GM19193 (cell line): ENCODE results near the gene NT5DC2.

Experiments
- POLR2A ChIP-seq: IDR thresholded peaks from 4 replicates; pipeline ENCODE4 v1.6.1; 2011; ENCODE audit not compliant: insufficient read depth, insufficient read length; ENCODE audit errors: extremely low read depth

NT5DC2 gene

GRCh38 chr3:52531860-52532516 lies 1.7 kb downstream of the NT5DC2 start:
- no peak for TF ChIP-seq POLR2A

- TF ChIP-seq POLR2A: no peak
These were observed 2.5 kb downstream of the NT5DC2 start for GRCh38 chr3:52530918-52531826.

GRCh38 chr3:52529376-52530333 lies 4.0 kb downstream of the NT5DC2 start:
- no peak for TF ChIP-seq POLR2A

GRCh38 chr3:52528586-52529375 lies 4.9 kb downstream of the NT5DC2 start:
- no peak for TF ChIP-seq POLR2A

GRCh38 chr3:52527732-52528585 lies 5.7 kb downstream of the NT5DC2 start:
- no peak for TF ChIP-seq POLR2A

GRCh38 chr3:52527039-52527731 lies 6.5 kb downstream of the NT5DC2 start:
- no peak for TF ChIP-seq POLR2A

DNA sequence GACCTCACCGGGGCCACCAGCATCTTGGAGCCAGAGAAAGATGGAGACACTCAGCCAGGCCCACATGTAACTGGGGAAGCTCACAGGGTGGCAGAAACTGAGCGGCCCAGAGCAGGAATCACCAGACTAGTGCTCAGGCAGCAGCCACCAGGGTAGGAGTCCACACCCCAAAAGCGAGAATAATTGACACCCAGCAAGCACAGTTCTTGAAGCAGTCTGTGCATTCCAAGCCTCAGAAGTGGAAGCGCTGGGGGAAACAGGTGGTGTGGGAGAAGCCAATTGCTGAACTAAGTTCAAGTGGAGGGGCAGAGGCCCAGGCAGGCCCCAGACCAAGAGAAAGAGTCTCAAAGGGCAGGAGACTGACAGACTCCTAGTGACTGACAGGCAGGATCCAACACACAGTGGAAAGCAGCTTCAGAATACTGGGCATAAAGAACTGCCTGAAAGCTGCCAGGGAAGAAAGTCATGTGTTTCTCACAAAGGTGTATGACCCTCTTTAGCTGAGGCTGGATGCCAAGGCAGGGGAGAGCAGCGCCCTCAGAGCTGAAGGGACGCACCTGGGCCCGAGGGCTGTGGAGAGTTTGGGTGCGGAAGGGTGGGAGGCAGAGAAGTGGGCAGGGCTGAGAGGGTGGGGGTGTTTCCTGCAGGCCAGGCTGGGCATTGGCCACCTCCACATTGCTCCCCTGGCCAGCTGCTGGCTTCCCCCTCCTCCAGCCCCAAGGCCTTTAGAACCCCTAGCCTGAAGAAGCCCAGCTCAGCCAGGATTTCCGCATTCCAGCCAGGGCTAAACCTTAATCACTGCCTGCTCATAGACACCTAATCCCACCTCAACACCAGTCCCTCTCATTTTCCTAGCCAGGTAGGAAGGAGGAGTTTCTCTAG lies 7.7 kb downstream of the NT5DC2 start:
- no peak for TF ChIP-seq POLR2A

DNA sequence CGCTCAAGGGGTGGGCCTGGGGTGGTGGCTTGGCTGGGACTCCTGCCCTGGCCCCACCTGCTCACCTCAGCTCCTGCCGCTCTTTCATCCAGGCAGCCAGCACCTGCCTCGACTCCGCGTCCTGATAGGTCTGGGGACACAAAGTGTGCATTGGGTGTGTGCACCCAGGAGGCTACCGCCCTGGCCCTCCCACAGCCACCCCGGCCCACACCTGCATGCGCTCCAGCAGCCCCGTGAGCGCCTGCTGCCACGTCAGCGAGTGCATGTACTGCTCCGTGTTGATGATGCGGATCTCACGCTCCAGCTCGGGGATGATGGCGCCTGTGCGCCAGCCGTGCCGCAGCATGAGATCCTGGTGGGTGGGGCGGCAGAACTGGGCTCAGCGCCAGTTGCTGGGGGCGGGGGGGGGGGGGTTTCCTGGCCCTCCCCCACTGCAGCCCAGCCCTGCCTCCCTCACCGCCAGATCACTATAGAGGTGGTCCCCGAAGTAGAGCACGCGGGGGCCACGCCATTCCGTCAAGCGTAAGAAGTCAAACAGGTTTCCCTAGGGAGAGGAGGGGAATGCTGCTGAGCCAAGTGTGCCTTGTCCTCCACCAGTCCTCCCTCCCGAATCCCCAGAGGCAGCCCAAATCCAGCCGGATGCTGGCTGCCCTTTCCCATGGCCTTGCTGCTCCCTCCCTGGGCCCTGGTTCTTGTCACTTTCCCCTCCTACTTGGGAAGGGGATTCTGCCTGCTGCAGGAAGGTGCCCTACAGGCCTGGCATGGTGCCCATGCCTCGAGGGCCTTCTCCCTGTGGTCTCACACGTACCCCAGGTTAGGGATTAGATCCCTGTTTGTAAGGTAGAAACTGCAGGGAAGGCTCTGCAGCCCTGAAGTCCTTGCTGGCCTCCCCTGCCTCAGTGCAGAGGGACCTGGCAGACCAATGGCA lies 8.6 kb downstream of the NT5DC2 start:
- TF ChIP-seq POLR2A: no peak

DNA sequence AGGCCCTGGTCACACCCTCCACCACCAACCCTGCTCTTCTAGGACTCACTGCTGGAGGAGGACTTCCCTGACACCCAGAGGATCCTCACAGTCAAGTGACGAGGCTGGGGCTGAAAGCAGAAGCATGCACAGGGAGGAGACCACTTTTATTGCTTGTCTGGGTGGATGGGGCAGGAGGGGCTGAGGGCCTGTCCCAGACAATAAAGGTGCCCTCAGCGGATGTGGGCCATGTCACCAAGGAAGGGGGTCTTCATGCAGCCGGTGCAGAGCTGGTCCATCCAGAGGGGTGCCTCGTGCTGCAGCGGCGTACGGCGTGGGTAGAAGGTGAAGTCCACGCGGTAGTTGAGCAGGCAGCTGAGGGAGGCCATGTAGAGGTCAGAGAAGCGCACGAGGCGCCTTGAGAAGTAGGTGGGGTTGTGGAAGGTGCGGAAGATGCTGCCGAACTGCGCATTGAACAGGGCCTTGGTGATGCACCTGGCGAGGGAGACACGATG lies 9.4 kb downstream of the NT5DC2 start:
- no peak for TF ChIP-seq POLR2A

DNA sequence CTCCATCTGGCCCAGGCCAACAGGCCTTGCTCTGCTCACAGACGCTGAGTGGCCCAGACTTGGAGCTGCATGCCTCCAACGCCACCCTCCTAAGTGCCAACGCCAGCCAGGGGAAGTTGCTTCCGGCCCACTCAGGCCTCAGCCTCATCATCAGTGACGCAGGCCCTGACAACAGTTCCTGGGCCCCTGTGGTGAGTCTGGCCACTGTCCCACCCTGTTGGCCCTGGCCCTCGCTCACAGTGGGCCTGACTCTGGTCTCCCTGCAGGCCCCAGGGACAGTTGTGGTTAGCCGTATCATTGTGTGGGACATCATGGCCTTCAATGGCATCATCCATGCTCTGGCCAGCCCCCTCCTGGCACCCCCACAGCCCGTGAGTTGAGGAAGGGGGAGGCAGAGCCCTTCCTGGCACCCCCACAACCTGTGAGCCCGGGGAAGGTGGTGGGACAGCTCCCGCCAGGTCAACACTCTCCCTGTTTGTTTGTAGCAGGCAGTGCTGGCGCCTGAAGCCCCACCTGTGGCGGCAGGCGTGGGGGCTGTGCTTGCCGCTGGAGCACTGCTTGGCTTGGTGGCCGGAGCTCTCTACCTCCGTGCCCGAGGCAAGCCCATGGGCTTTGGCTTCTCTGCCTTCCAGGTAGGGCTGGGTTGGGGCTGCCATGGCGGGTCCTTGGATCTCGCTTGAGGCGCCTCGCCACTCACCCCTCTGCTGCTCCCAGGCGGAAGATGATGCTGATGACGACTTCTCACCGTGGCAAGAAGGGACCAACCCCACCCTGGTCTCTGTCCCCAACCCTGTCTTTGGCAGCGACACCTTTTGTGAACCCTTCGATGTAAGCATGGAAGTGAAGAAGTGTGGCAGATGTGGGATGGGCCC lies 10.0 kb downstream of the NT5DC2 start:
- no peak for TF ChIP-seq POLR2A
